Left ventricle myocardium inferior (tissue), 1 donor: ENCODE data around the gene RAB13. TPM values are rescaled to one million over a fixed set of nuclear protein-coding genes. Genes with fewer than 3 reads are reported as not detected.
"Not testable (repeated sequence)": the region's sequence is repeated elsewhere in the genome, so short reads cannot be mapped to it uniquely, and the experiment has no call there.

Source experiments
- DNase-seq: peaks from one replicate; pipeline ENCODE4 v3.0.0-alpha.2; 2020
- H3K27ac ChIP-seq: fragments of 200-600 bp; replicated peaks from 2 replicates; pipeline ENCODE4 v1.8.0; 2021
- H3K27me3 ChIP-seq: fragments of 200-600 bp; 2 replicates; pipeline ENCODE4 v1.8.0; 2021; ENCODE audit warnings: low read depth
- H3K36me3 ChIP-seq: fragments of 200-600 bp; 2 replicates; pipeline ENCODE4 v1.8.0; 2021
- H3K4me1 ChIP-seq: fragments of 200-600 bp; 2 replicates; pipeline ENCODE4 v1.8.0; 2021
- H3K4me3 ChIP-seq: fragments of 200-600 bp; 2 replicates; pipeline ENCODE4 v1.8.0; 2021; ENCODE audit warnings: mild to moderate bottlenecking, moderate library complexity
- H3K9me3 ChIP-seq: fragments of 200-600 bp; replicated peaks from 2 replicates; pipeline ENCODE4 v1.8.0; 2021
- intact Hi-C: fragments of 100-400 bp; cut with micrococcal nuclease; formaldehyde crosslinking; loops from one replicate; pipeline ENCODE4 v1.11.0; 2022
- long read RNA-seq: library from polyadenylated mRNA; unstranded; transcript quantifications from one replicate; pipeline ENCODE4 v2.0.0, GENCODE V29; 2021
- total RNA-seq: library from RNA; stranded (reverse); fragmentation: NEBNext Ultra II Directional; extraction: Animal tissue kit (Norgen Biotek cat#: 25700); gene quantifications from one replicate; pipeline ENCODE4 v1.2.1, GENCODE V29; 2021
- TF ChIP-seq, protein P1 (sequence below): fragments of 200-600 bp; IDR thresholded peaks from 2 replicates; pipeline ENCODE4 v1.8.0; 2021; ENCODE audit warnings: antibody characterized with exemption, mild to moderate bottlenecking, borderline replicate concordance
- donor health status: DM: no; HTN: yes; CAD: no; lungs with severe emphysema.

RAB13 gene
- total RNA-seq = 59.3 TPM
- long read RNA-seq, transcript RAB13-201 (8 exons, 1,176 nt) = major isoform, 39 of 41 reads
- long read RNA-seq, partial matches to known transcripts = 1 of 41 reads
- long read RNA-seq, other reads (novel, unspliced or antisense) = 1 of 41 reads

GRCh38 chr1:153985941-153986761, at the start of gene RAB13:
Gene RAB13 (minus strand): TSS chr1:153986339. CDS start chr1:153986236, 103 bp downstream.
- DNase-seq = peak; percentile 86
- H3K27me3 ChIP-seq = no peaks in the 10 kb centered on the region
- H3K27ac ChIP-seq = peak within 1 kb of the TSS; percentile 91
- H3K4me3 ChIP-seq = peak within 1 kb of the TSS; percentile 74
- H3K9me3 ChIP-seq = no peaks in the 10 kb centered on the region
- peaks cover 43% of the 10 kb centered on the region for H3K4me1 ChIP-seq
- intact Hi-C loops = loop anchor here (10.0 kb wide), 2 partner anchors 191 to 311 kb away; partner anchors contain the start of genes ILF2 and NPR1
- peaks cover 12% of the 10 kb centered on the region for H3K36me3 ChIP-seq
- TF ChIP-seq, protein P1, sequence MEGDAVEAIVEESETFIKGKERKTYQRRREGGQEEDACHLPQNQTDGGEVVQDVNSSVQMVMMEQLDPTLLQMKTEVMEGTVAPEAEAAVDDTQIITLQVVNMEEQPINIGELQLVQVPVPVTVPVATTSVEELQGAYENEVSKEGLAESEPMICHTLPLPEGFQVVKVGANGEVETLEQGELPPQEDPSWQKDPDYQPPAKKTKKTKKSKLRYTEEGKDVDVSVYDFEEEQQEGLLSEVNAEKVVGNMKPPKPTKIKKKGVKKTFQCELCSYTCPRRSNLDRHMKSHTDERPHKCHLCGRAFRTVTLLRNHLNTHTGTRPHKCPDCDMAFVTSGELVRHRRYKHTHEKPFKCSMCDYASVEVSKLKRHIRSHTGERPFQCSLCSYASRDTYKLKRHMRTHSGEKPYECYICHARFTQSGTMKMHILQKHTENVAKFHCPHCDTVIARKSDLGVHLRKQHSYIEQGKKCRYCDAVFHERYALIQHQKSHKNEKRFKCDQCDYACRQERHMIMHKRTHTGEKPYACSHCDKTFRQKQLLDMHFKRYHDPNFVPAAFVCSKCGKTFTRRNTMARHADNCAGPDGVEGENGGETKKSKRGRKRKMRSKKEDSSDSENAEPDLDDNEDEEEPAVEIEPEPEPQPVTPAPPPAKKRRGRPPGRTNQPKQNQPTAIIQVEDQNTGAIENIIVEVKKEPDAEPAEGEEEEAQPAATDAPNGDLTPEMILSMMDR = no peak

DNA sequence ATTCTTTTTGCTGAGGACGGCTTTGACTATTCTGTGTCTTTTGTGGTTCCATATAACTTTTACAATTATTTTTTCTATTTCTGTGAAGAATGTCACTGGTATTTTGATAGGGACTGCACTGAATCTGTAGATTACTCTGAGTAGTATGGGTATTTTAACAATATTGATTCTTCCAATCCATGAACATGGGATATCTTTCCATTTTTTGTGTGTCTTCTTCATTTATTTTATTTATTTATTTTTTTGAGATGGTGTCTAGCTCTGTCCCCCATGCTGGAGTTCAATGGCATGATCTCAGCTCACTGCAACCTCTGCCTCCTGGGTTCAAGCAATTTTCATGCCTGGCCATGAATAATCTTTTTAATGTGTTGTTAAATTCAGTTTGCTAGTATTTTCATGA, 47.6 kb upstream of the RAB13 start:
- intact Hi-C loops, H3K4me1 ChIP-seq, H3K4me3 ChIP-seq, H3K36me3 ChIP-seq, DNase-seq, H3K27ac ChIP-seq, H3K27me3 ChIP-seq: not testable (repeated sequence)
- peaks cover 25% of the 10 kb centered on the region for H3K9me3 ChIP-seq

- no peaks in the 10 kb centered on the region for H3K4me1 ChIP-seq
- intact Hi-C loops = no loop called here
- no peak overlapping the region for H3K4me3 ChIP-seq
- H3K9me3 ChIP-seq = no peaks in the 10 kb centered on the region
- no peaks in the 10 kb centered on the region for H3K27me3 ChIP-seq
- H3K27ac ChIP-seq = no peak overlapping the region
- no peaks in the 10 kb centered on the region for H3K36me3 ChIP-seq
- TF ChIP-seq, protein P1 = no peak
- DNase-seq = no peak
Measured at GRCh38 chr1:154019940-154020339, 33.8 kb upstream of the RAB13 start.

DNA sequence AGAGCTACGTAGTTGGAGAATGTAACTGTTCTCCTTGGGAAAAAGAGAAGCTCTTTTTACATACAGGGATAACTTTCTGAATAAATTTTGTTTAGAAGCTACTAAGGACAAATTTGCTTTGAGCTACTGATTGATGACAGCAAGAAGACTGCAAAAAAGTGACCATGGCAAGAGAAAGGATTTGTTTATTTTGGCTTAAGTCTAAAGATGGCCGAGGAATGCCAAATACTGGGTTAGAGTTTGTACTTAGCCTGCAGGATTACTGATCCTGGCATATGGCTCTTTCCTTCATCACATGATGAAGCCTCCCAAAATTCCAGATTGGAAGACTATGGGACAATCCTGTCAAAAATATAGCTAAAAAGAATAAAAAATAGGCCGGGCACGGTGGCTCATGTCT, 33.1 kb upstream of the RAB13 start:
- no peaks in the 10 kb centered on the region for H3K9me3 ChIP-seq
- DNase-seq = no peak
- H3K36me3 ChIP-seq = no peaks in the 10 kb centered on the region
- no peaks in the 10 kb centered on the region for H3K4me1 ChIP-seq
- no peaks in the 10 kb centered on the region for H3K27me3 ChIP-seq
- intact Hi-C loops = no loop called here
- H3K4me3 ChIP-seq = no peak overlapping the region
- H3K27ac ChIP-seq = no peak overlapping the region
- TF ChIP-seq, protein P1 = no peak

DNA sequence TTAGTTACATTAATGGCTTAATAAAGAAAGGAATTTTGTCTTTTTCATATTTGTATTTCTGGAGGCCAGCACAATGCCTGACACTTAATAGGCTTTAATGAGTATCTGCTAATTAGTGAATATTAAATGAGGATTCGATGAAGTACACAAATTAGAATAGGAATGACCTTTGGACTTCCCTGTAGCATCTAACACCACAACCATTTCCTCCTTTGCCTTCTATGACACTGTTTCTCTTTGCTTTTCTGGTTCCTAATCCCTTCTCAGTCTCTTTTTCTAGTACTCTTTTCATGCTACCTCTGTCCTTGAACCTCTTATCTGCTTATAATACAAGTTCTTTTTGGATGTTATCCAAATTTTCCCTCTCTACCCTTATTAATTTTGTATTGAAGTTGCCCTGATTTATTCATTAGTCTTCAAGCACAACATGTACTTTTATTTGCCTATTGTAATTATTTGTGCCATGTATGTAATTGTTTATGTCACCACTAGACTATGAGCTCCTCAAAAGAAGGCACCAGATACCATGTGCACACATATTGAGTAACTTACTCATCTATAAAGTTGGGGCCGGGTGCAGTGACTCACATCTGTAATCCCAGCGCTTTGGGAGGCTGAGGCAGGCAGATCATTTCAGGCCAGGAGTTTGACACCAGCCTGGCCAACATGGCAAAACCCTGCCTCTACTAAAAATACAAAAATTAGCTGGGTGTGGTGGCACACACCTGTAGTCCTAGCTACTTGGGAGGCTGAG, 28.2 kb upstream of the RAB13 start:
- H3K4me1 ChIP-seq = no peaks in the 10 kb centered on the region
- intact Hi-C loops = no loop called here
- no peaks in the 10 kb centered on the region for H3K9me3 ChIP-seq
- no peak for DNase-seq
- TF ChIP-seq, protein P1 = no peak
- no peaks in the 10 kb centered on the region for H3K27me3 ChIP-seq
- H3K4me3 ChIP-seq = no peak overlapping the region
- H3K27ac ChIP-seq = no peak overlapping the region
- H3K36me3 ChIP-seq = no peaks in the 10 kb centered on the region

DNA sequence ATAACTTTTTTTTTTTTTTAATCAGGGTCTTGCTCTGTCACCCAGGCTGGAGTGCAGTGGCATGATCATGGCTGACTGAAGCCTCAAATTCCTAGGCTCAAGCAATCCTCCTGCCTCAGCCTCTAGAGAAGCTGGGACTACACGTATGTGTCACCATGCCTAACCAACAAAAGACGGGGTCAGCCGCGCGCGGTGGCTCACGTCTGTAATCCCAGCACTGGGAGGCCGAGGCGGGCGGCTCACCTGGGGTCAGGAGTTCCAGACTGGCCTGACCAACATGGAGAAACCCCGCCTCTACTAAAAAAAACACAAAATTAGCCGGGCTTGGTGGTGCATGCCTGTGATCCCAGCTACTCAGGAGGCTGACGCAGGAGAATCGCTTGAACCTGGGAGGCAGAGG, 26.4 kb upstream of the RAB13 start:
- intact Hi-C loops = not testable (repeated sequence)

More for the DNA sequence above, 26.4 kb upstream of the RAB13 start:
- H3K27ac ChIP-seq, H3K27me3 ChIP-seq, H3K9me3 ChIP-seq, H3K4me1 ChIP-seq, DNase-seq, H3K36me3 ChIP-seq, H3K4me3 ChIP-seq: not testable (repeated sequence)
